ENCODE results near the gene CLIC3.

The CLIC3 gene

DNA sequence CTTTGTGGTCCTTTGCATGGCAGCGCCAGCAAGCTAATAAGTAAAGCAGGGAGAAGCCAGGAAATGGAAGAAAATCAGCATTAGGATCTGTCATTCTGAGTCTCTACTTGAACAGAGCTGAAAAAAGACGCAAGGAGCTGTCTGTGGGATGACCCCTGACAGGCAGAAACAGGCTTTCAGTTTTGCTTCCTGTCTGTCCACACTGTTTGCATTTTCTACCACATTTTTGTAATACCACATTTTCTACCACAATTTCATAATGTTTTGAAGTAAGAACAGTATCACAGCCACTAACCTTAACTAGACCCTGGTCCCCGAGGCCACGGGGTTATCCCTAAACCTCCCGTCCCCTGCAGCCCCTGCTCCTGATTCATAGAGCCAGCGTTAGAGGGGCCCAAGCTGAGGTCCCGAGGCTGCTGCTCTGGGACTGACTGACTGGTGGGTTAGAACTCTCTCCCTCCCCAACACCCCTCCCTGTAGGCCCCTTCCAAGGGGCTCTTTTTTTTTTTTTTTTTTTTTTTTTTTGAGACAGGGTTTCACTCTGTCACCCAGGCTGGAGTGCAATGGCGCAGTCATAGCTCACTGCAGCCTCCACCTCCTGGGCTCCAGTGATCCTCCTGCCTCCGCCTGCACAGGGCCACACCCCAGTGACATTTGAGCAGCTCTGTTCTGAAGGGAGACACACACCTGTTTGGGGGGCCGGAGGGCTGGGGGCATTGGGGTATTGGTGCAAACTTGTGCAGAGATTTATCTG, 4.0 kb upstream of the CLIC3 start:
- no peak for DNase-seq (ENCODE audit: low read depth in 2 of 2)

DNA sequence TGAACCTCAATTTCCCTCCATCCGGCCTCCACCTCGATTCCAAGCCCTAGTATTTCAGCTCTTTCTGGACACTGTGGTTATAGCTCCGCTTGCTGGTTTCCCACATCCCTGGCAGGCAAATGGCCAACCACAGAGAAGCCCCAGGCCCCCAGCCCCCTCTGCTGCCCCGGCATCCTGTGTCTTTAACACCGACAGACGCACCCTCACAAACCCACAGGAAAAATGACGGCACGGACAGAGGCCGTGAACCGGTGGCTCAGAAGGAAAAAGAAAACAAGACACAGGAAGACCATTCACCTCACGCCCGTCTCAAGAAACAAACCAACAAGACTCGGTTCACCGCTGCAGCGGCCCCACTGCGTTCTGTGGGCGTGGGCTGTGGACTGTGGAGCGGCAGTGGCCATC, 1.5 kb upstream of the CLIC3 start:
- DNase-seq (ENCODE audit: low read depth in 2 of 2) = no peak

- no peak for DNase-seq (ENCODE audit: low read depth in 2 of 2)
These were observed 1.0 kb upstream of the CLIC3 start for GRCh38 chr9:136997371-136997770.

- DNase-seq (ENCODE audit: low read depth in 2 of 2) = no peak
These were observed 526 bp downstream of the CLIC3 start for GRCh38 chr9:136995772-136996311.

GRCh38 chr9:136995362-136995761, 1.0 kb downstream of the CLIC3 start:
- DNase-seq (ENCODE audit: low read depth in 2 of 2) = no peak

- no peak for DNase-seq (ENCODE audit: low read depth in 2 of 2)
These were observed 1.5 kb downstream of the CLIC3 start for GRCh38 chr9:136994888-136995230.

GRCh38 chr9:136994180-136994887, 2.0 kb downstream of the CLIC3 start:
- no peak for DNase-seq (ENCODE audit: low read depth in 2 of 2)

- DNase-seq (ENCODE audit: low read depth in 2 of 2) = no peak
These were observed 3.5 kb downstream of the CLIC3 start for GRCh38 chr9:136992819-136993369.

DNA sequence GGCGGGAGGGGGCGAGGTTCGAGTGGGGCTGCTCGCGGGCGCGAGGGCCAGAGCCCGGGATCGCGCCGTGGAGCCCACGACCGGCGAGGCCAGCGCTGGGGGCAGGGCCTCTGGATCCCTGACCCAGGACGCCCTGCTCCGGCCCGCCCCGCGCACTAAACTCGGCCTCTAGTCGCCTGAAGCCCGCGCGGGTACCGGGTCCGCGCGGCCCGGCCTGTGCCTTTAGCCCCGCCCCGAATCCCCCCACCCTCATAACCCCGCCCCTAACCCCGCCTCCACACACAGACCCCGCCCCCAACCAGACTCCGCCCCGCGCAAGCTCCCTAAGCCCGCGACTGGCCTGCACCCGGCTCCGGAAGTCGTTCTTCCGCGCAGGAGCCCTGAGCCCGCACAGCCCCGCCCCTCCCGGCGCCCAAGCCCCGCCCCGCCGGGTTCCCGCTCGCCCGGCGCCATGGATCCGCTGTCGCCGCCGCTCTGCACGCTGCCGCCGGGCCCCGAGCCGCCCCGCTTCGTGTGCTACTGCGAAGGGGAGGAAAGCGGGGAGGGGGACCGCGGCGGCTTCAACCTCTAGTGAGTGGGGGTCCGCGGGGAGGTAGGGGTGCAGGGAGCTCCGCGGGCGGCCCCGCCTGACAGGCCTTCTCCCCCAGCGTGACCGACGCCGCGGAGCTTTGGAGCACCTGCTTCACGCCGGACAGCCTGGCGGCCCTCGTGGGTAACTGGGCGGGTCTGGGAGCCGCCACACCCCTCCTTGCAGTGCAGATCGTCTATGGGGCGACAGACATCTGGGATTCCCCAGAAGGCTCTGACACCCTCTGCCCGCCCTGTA, 4.2 kb downstream of the CLIC3 start, which contains the start of gene PAXX:
Gene PAXX (plus strand): TSS at position 430 of the 826 bp plus-strand sequence. CDS start 22 bp downstream, at position 452.
- DNase-seq (ENCODE audit: low read depth in 2 of 2) = peak; percentile 94 to 95

DNA sequence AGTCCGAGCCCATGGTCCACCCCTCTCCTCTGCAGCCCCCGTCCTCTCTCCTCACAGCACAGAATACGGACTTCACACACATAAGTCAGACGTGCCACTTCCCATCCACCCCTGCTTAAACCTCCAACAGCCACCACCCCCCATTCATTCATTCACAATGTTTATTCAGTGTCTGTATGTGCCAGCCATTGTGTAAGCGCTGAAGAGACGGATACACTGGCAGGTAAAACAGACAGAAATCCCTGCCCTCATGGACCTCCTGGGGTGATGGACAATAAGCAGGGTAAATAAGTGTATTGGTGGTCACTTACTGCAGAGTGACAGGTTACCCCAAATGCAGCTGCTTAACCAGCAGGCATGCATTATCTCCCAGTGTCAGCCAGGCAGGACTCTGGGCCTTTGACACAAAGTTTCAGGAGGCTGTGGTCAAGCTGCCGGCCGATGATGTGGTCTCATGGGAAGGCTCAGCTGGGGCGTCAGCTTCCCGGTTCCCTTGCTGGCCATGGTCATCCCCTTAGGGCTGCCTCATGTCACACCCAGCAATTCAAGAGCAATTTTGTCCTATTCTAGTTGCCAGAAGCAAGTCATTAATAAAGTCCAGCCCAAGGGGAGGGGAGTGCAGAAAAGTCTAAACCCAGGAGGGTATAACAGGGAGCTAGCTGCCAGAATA, 6.0 kb downstream of the CLIC3 start:
- DNase-seq (ENCODE audit: low read depth in 2 of 2) = no peak

DNA sequence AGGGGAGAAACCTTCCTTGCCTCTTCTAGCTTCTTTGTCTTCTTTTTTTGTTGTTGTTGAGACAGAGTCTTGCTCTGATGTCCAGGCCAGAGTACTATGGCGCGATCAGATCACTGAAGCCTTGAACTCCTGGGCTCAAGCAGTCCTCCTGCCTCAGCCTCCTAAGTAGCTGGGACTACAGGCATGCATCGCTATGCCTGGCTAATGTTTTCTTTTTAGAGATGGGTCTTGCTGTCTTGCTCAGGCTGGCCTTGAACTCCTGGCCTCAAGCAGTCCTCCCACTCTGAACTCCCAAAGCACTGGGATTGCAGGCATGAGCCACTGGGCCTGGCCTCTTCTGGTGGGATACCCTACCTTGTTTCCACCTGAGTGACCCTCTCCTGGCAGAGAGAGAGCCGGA, 7.5 kb downstream of the CLIC3 start:
- no peak for DNase-seq (ENCODE audit: low read depth in 2 of 2)

DNA sequence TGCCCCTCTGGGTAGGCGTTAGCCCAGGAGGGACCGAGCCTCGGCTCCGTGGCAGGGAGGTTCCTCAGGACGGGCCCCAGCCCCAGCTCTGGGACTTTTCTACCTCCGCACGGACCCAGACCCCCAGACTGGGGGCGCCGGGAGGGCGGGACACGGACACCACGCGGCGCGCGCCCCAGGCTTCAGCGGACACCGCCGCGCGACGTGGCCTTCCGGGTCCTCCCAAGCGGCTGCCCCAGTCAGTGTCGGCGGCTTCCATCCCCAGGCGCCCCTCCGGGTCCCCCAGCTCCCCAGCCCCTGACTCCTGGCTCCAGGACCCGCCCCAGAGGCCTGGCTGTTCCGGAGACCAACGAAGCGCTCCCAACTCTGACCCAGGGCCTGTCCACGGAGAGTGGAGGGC, 10.5 kb downstream of the CLIC3 start:
- DNase-seq (ENCODE audit: low read depth in 2 of 2) = no peak

- no peak for DNase-seq (ENCODE audit: low read depth in 2 of 2)
These were observed 11.3 kb downstream of the CLIC3 start for GRCh38 chr9:136985027-136985602.

DNA sequence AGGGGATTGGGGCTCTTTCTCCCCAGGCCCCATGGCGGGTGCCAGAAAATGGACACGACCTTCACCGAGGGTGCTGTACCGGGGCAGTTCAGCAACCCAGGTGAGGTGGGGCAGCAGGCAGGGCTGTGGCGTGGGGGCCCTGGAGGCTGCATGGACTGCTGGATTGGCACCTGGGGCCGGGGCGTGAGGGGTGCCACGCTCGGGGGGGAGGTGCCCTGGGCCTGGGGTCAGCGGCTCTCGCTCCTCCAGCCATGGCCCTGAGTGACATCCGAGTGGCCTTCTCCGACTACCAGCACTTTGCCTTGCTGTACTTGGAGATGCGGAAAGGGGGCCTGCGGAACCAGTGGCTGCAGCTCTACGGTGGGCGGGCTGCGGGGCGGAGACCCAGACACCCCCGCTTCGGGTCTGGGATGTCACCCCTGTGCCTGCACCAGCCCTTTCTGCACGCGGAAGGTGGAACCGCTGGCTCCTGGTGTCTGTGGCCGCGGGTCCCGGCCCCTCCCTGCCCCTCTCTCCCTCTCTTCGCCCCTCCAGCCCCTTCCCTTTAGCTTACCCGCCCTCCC, 11.8 kb downstream of the CLIC3 start:
- DNase-seq (ENCODE audit: low read depth in 2 of 2) = no peak

DNA sequence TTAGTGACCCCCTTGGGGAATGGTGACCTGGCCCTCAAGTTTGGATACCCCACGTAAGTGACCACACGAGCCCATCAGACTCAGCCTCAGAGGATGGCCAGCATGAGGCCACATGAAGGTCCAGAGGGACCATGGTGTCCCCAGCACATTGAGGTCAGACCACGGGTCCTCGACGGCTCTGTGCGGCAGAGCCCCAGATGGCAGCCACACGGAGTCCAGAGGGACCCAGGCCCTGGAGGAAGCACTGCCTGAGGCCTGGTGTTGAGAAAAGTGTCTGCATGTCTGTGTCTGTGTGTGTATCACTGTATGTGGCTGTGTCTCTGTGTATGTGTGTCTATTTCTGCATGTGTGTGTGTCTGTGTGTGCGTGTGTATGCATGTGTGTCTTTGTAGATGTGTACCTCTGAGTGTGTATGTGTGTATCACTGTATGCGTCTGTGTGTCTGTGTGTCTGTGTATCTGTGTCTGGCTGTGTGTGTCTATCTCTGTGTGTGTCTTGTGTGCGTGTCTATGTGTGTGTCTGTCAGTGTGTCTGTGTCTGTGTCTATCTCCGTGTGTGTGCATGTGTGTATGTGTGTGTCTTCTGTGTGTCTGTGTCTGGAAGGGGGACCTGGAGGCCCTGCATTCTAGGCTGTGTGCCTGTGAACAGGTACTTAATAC, 12.6 kb downstream of the CLIC3 start:
- no peak for DNase-seq (ENCODE audit: low read depth in 2 of 2)

GRCh38 chr9:136983167-136983566, 13.2 kb downstream of the CLIC3 start:
- DNase-seq (ENCODE audit: low read depth in 2 of 2) = no peak

- no peak for DNase-seq (ENCODE audit: low read depth in 2 of 2)
These were observed 13.9 kb downstream of the CLIC3 start, which contains the start of gene LCNL1 for GRCh38 chr9:136982232-136983051. Gene LCNL1, plus strand, starts transcription at chr9:136982993. Its CDS starts 594 bp downstream, at chr9:136983587.

- no peak for DNase-seq (ENCODE audit: low read depth in 2 of 2)
These were observed 14.7 kb downstream of the CLIC3 start for GRCh38 chr9:136981588-136982231.

Data from activated CD4-positive, alpha-beta T cell treated with anti-CD3 and anti-CD28 coated beads for 24 hours (primary cell).